Stomach (tissue), 9 donors: ENCODE data around the gene IGHMBP2. TPM values are rescaled to one million over a fixed set of nuclear protein-coding genes. Genes with fewer than 3 reads are reported as not detected.

Experiments used
- DNase-seq, 2 donors: peaks; one replicate each; pipeline versions ENCODE4 v3.0.0 to v3.0.0-alpha.2; 2013 to 2019
- H3K27ac ChIP-seq, 5 donors: fragments of 200-600 bp in 4 of 5; sonication (generic) in 4 of 5; one replicate each; pipeline ENCODE4 v1.5.1; 2013 to 2019; ENCODE audit warnings: mild to moderate bottlenecking in 1 of 5, moderate library complexity in 1 of 5
- H3K27me3 ChIP-seq, 3 donors: fragments of 200-600 bp; sonication (generic); one replicate each; pipeline ENCODE4 v1.5.1; 2017 to 2019; ENCODE audit warnings: mixed run types in 1 of 3
- H3K36me3 ChIP-seq, 4 donors: fragments of 200-600 bp; sonication (generic); 1 replicate in 3 of 4; 2 replicates in 1 of 4; pipeline ENCODE4 v1.5.1; 2016 to 2019
- H3K4me1 ChIP-seq, 4 donors: fragments of 200-600 bp; sonication (generic); one replicate each; pipeline ENCODE4 v1.5.1; 2016 to 2019
- H3K4me3 ChIP-seq, 4 donors: fragments of 200-600 bp; sonication (generic) in 3 of 4; one replicate each; pipeline ENCODE4 v1.5.1; 2016 to 2019; ENCODE audit warnings: mild to moderate bottlenecking in 1 of 4
- H3K9me3 ChIP-seq, 4 donors: fragments of 200-600 bp; sonication (generic); one replicate each; pipeline ENCODE4 v1.5.1; 2016 to 2019
- EP300 ChIP-seq: sonication (generic); formaldehyde crosslinking; IDR thresholded peaks from one replicate; pipeline ENCODE4 v1.6.1; 2017; ENCODE audit warnings: antibody characterized with exemption
- POLR2A ChIP-seq, 4 donors: fragments of 450-650 bp; IDR thresholded peaks; one replicate each; pipeline ENCODE4 v1.6.1; 2016; ENCODE audit warnings: antibody characterized with exemption in 4 of 4, control low read depth in 2 of 4, mild to moderate bottlenecking in 1 of 4, moderate library complexity in 1 of 4
- POLR2AphosphoS5 ChIP-seq, 3 donors: sonication (generic); formaldehyde crosslinking; IDR thresholded peaks; one replicate each; pipeline ENCODE4 v1.6.1; 2016; ENCODE audit warnings: antibody characterized with exemption in 3 of 3
- WGBS, 5 donors: extraction: QIAGEN DNeasy Blood & Tissue Kit in 3 of 5; methylation state at CpG; one replicate each; pipeline versions ENCODE4 v1.1.5 to v1.1.7; 2013 to 2018; 5-methylcytosine and 5-hydroxymethylcytosine counted together
- intact Hi-C: fragments of 100-400 bp; cut with DNase I; formaldehyde crosslinking; loops from one replicate; pipeline ENCODE4 v1.15.1; 2023; ENCODE audit warnings: low total_unique reads
- polyA plus RNA-seq, 3 donors: library from polyadenylated mRNA; stranded (reverse); fragments of 200-250 nt; gene quantifications; one replicate each; pipeline ENCODE4 v1.2.3, GENCODE V29; 2013
- total RNA-seq, 5 donors: library from RNA; depleted of rRNA; stranded (reverse); fragments of >200 nt; gene quantifications; one replicate each; pipeline versions ENCODE4 v1.1.0 to v1.2.3, GENCODE V29; 2014 to 2016
- TF ChIP-seq, protein P1 (sequence below), 7 experiments: fragments of 450-650 bp in 4 of 7; fragments of 200-600 bp in 3 of 7; sonication (generic) in 3 of 7; IDR thresholded peaks; one replicate each; pipeline ENCODE4 v1.5.1; 2016 to 2019; ENCODE audit warnings: antibody characterized with exemption in 7 of 7, control low read depth in 2 of 7, mild to moderate bottlenecking in 1 of 7
- donor health status: healthy with polysubstance abuse.
- donor health status: Bipolar disorder and iron deficiency.
- donor health status: healthy.

The IGHMBP2 gene
- total and polyA plus RNA-seq, 8 donors: 8.8 to 133 (median 13.7) TPM

DNA sequence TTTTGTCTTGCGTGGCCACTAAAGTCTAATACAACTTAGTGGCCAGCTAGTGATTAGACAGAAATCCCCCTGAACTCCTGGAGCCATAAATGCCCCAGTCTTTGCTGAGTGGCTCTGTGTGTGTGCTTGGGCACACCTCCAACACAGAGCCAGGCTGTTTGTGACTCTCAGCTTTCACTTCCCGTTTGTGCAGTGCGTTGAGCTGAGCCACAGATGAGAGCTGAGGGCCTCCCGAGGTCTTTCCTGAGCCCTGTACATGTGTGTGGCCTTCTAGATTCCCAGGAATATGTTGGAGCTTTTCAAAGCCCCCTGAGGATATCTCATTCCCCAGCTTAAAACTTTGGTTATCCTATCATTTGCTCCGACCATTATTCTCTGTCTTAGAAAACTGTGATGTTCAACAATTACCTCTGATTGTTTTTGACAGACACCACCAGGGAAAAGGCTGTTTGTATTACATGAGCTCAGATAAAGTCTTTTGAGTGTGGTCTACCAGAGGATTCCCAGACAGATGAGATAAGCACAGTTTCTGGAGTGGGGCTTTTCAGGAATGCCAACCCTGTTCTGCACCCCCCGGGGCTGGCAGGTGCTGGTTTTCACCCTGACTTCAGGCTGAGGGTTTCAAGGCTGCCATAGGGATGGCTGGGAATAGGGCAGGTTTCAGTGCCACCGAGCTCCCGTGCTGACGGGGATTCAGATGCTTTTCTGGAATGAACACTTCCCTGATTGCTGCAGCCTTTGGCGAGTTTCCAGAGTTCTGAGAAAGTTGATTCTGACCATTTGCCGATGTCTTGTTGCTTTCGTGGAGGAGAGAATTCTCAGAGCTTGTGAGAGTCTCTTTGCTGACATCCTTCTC, 23.8 kb downstream of the IGHMBP2 start:
- TF ChIP-seq POLR2A (IDR thresholded peaks at IDR 0.05): no peak
- TF ChIP-seq EP300: no peak
- TF ChIP-seq POLR2AphosphoS5 (IDR thresholded peaks at IDR 0.05): no peak
- WGBS, 5 donors: 57 to 82% (median 77%) methylated on average over 11 to 12 of the region's 12 CpGs
- H3K9me3 ChIP-seq: peaks cover 10 to 27% (median 18%) of the 10 kb centered on the region in 4 donors
- peaks cover 0 to 28% (median 13%) of the 10 kb centered on the region in 4 donors for H3K4me1 ChIP-seq
- no peaks in the 10 kb centered on the region for H3K27me3 ChIP-seq
- peak overlapping the region in 4 of 5 donors; percentile 41 to 80 (median 58) for H3K27ac ChIP-seq
- peaks cover 43 to 98% (median 97%) of the 10 kb centered on the region in 4 donors for H3K36me3 ChIP-seq
- H3K4me3 ChIP-seq: no peak overlapping the region
- intact Hi-C loops: no loop called here
- peak; percentile 43 to 70 for DNase-seq

DNA sequence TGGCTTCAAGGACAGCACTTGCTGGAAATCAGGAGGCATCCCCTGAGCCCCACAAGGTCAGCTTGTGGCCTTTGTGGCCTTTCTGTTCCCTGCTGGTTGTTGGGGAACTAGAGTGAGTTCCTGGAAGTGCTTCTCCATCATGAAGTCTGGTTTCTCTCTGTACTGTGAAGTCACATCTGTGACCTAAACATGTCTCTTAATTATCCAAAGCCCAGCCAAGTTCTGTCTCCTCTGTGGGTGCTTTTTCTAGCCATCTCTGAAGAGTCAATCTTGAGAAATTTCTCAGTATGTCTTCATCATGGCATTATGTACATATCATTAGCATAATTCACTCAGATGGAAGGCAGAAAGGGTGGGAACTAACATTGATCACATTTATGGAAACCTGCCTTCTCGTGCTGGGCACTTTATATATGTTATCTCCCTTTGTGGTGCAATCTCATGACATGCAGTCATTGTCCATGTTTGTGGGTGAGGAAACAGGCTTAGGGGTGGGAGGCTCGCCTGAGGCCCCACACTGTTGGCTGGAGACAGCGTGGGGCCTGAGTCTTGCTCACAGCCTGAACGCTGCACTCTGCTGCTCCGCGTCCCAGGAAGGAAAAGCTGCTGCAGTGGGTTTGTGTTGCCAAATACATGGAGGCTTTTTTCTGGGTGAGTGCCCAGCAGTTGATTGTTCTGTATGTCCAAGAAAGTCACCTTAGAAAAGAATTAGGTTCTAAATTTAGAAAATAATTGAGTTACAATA, 24.6 kb downstream of the IGHMBP2 start:
- peak overlapping the region in 4 of 5 donors; percentile 41 to 80 (median 58) for H3K27ac ChIP-seq

DNA sequence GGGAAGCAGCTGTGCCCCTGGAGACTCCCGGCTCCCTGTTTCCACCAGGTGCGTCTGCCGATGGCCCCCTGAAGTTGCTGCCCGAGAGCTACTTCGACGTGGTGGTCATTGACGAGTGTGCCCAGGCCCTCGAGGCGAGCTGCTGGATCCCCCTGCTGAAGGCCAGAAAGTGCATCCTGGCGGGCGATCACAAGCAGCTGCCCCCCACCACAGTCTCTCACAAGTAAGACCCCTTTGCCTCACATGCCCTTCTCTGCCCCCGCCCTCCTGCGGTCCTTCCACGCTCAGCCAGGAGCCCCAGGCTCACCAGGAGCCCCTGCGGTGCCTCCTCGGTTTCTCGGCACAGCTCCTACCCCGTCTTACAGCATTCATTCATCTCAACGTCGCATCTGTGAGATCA, 25.4 kb downstream of the IGHMBP2 start:
- Histone ChIP-seq H3K27ac (peak overlapping the region in 4 of 5 donors; percentile 41 to 80 (median 58)), H3K4me3 (no peak overlapping the region), H3K27me3 (no peaks in the 10 kb centered on the region), H3K9me3 (peaks cover 10 to 26% (median 18%) of the 10 kb centered on the region in 4 donors), H3K36me3 (peaks cover 41 to 98% (median 96%) of the 10 kb centered on the region in 4 donors), H3K4me1 (peaks cover 0 to 28% (median 13%) of the 10 kb centered on the region in 4 donors)
- WGBS, 5 donors: 96 to 98% (median 97%) methylated on average over 20 of the region's 20 CpGs
- DNase-seq: no peak
- TF ChIP-seq, protein P1, sequence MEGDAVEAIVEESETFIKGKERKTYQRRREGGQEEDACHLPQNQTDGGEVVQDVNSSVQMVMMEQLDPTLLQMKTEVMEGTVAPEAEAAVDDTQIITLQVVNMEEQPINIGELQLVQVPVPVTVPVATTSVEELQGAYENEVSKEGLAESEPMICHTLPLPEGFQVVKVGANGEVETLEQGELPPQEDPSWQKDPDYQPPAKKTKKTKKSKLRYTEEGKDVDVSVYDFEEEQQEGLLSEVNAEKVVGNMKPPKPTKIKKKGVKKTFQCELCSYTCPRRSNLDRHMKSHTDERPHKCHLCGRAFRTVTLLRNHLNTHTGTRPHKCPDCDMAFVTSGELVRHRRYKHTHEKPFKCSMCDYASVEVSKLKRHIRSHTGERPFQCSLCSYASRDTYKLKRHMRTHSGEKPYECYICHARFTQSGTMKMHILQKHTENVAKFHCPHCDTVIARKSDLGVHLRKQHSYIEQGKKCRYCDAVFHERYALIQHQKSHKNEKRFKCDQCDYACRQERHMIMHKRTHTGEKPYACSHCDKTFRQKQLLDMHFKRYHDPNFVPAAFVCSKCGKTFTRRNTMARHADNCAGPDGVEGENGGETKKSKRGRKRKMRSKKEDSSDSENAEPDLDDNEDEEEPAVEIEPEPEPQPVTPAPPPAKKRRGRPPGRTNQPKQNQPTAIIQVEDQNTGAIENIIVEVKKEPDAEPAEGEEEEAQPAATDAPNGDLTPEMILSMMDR (IDR thresholded peaks at IDR 0.05): no peak
- no peak for TF ChIP-seq POLR2A (IDR thresholded peaks at IDR 0.05)
- no peak for TF ChIP-seq EP300
- no peak for TF ChIP-seq POLR2AphosphoS5 (IDR thresholded peaks at IDR 0.05)
- intact Hi-C loops: no loop called here

More for the DNA sequence above, 24.6 kb downstream of the IGHMBP2 start:
- Histone ChIP-seq H3K36me3 (peaks cover 43 to 98% (median 96%) of the 10 kb centered on the region in 4 donors), H3K27me3 (no peaks in the 10 kb centered on the region), H3K9me3 (peaks cover 10 to 27% (median 18%) of the 10 kb centered on the region in 4 donors), H3K4me3 (no peak overlapping the region), H3K4me1 (peaks cover 0 to 28% (median 13%) of the 10 kb centered on the region in 4 donors)
- peak in 1 of 2 donors; percentile 36 for DNase-seq
- TF ChIP-seq EP300: peak; percentile 82
- TF ChIP-seq POLR2AphosphoS5 (IDR thresholded peaks at IDR 0.05): peak; percentile 26 to 66 (median 39)
- TF ChIP-seq, protein P1 (IDR thresholded peaks at IDR 0.05): no peak
- no peak for TF ChIP-seq POLR2A (IDR thresholded peaks at IDR 0.05)
- intact Hi-C loops: no loop called here
- 68 to 92% (median 89%) methylated on average over 6 of the region's 6 CpGs for WGBS, 5 donors

DNA sequence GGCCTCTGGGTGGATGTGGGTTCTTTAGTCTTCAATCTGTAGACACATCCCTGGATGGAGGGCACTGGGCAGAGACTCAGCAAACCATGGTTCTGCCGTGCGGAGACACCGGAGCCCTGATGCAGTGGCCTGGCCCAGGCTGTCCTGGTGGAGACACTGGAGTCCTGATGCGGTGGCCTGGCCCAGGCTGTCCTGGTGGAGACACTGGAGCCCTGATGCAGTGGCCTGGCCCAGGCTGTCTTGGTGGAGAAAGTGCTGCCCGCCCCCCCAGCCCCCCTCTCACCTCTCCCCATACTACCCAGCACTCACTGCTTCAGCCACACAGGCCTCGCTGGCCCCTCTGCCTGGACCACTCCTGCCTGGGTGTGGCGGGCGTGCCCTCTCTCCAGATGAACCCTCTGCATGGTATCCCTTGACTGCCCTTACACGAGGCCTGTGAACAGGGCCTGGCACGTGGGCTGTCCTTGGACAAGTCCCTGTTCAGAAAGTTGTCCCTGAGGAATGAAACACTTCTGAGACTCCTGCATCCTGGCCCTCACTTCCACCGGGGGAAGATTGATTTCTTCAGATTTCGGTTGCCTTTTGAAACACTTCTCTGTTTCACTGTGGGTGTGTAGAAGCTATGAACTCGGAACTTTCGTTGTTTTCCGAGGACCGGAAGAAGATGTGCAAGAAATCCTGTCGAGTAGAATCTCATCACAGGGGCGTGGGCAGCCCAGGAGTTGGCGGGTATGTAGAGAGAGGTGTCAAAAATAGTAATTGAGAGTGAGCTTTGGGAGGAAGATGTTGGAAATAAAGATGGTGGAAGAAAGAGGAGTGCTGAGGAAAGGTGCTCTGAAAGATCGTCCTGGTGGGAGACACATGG, 26.2 kb downstream of the IGHMBP2 start:
- Histone ChIP-seq H3K4me3 (no peak overlapping the region), H3K4me1 (peaks cover 0 to 28% (median 13%) of the 10 kb centered on the region in 4 donors), H3K9me3 (peaks cover 8 to 18% (median 14%) of the 10 kb centered on the region in 4 donors), H3K27ac (peak overlapping the region in 1 of 5 donors; percentile 80), H3K36me3 (peaks cover 41 to 98% (median 96%) of the 10 kb centered on the region in 4 donors), H3K27me3 (no peaks in the 10 kb centered on the region)
- TF ChIP-seq POLR2AphosphoS5 (IDR thresholded peaks at IDR 0.05) (no peak), EP300 (no peak), POLR2A (IDR thresholded peaks at IDR 0.05) (no peak)
- TF ChIP-seq, protein P1 (IDR thresholded peaks at IDR 0.05): no peak
- intact Hi-C loops: no loop called here
- WGBS, 5 donors: 91 to 95% (median 93%) methylated on average over 16 to 20 of the region's 20 CpGs
- DNase-seq: no peak
